Measurements from ENCODE around the gene KCNK5.

- TF ChIP-seq POLR2AphosphoS5 (IDR thresholded peaks at IDR 0.05; ENCODE audit: borderline replicate concordance, low read depth, low read length) = no peak
- no peak for TF ChIP-seq EZH2 (IDR thresholded peaks at IDR 0.05)
- TF ChIP-seq FOXP2 (optimal IDR thresholded peaks at IDR 0.05; ENCODE audit: control extremely low read depth, extremely low read length, insufficient read depth) = no peak
These were observed 6.2 kb downstream of the KCNK5 start for GRCh38 chr6:39223061-39223460.
